WTC11 (cell line): ENCODE measurements around the gene ERC1. TPM values are rescaled to one million over a fixed set of nuclear protein-coding genes. Genes with fewer than 3 reads are reported as not detected.

ENCODE experiments used
- ATAC-seq: fragments of 200-7000 bp; cut with Tn5 transposase; 2 replicates; pipeline ENCODE4 v1.10.0; 2021; ENCODE audit warnings: mild to moderate bottlenecking, moderate library complexity
- CTCF ChIA-PET: fragments of 300-600 bp; sonication (Branson Sonifier 250); formaldehyde crosslinking; loops from one replicate; lab custom pipeline; 2021; ENCODE audit warnings: antibody characterized with exemption; lab: Charles Lee
- POLR2A ChIA-PET: fragments of 350-600 bp; sonication (Branson Sonifier 250); formaldehyde crosslinking; loops from one replicate; lab custom pipeline; 2021; ENCODE audit warnings: antibody characterized with exemption; lab: Charles Lee
- DNase-seq: peaks from one replicate; pipeline ENCODE4 v3.0.0; 2021; ENCODE audit warnings: low spot score
- H3K27ac Mint-ChIP-seq: 2 replicates; pipeline ENCODE4 v1.8.0; 2021; ENCODE audit warnings: mixed read lengths
- H3K27me3 Mint-ChIP-seq: 2 replicates; pipeline ENCODE4 v1.8.0; 2021; ENCODE audit warnings: low read depth, mild to moderate bottlenecking, moderate library complexity, mixed read lengths
- H3K36me3 Mint-ChIP-seq: 2 replicates; pipeline ENCODE4 v1.8.0; 2021; ENCODE audit warnings: mixed read lengths
- H3K4me1 Mint-ChIP-seq: 2 replicates; pipeline ENCODE4 v1.8.0; 2022; ENCODE audit warnings: mixed read lengths
- H3K4me3 Mint-ChIP-seq: 2 replicates; pipeline ENCODE4 v1.8.0; 2021; ENCODE audit warnings: mild to moderate bottlenecking, moderate library complexity, mixed read lengths
- H3K9me3 Mint-ChIP-seq: 2 replicates; pipeline ENCODE4 v1.8.0; 2021; ENCODE audit warnings: mixed read lengths
- AR ChIP-seq: fragments of 250-450 bp; sonication (Bioruptor Pico); IDR thresholded peaks from 2 replicates; pipeline ENCODE4 v1.9.0; 2021; ENCODE audit warnings: mild to moderate bottlenecking
- CREB1 ChIP-seq: sonication (generic); formaldehyde crosslinking; IDR thresholded peaks from 2 replicates; pipeline ENCODE4 v1.8.0; 2023; ENCODE audit warnings: mild to moderate bottlenecking, missing genetic modification reagents
- E2F5 ChIP-seq: sonication (generic); formaldehyde crosslinking; IDR thresholded peaks from 2 replicates; pipeline ENCODE4 v1.8.1; 2022; ENCODE audit warnings: mild to moderate bottlenecking, moderate library complexity, missing genetic modification reagents
- EMX1 ChIP-seq: fragments of 250-450 bp; sonication (Bioruptor Pico); IDR thresholded peaks from 2 replicates; pipeline ENCODE4 v1.8.0; 2021; ENCODE audit warnings: mild to moderate bottlenecking
- GTF2I ChIP-seq: fragments of 250-450 bp; sonication (Bioruptor Pico); conservative IDR thresholded peaks from 2 replicates; pipeline ENCODE4 v1.4.0; 2021; ENCODE audit warnings: mild to moderate bottlenecking
- HMGXB4 ChIP-seq: sonication (generic); formaldehyde crosslinking; IDR thresholded peaks from 2 replicates; pipeline ENCODE4 v1.8.1; 2023; ENCODE audit warnings: mild to moderate bottlenecking, moderate library complexity, missing genetic modification reagents
- IRF1 ChIP-seq: sonication (generic); formaldehyde crosslinking; IDR thresholded peaks from 2 replicates; pipeline ENCODE4 v1.8.0; 2023; ENCODE audit warnings: missing genetic modification reagents
- JAZF1 ChIP-seq: fragments of 250-450 bp; sonication (Bioruptor Pico); IDR thresholded peaks from 2 replicates; pipeline ENCODE4 v1.9.0; 2021; ENCODE audit warnings: moderate library complexity, mild to moderate bottlenecking, inconsistent platforms
- MXD4 ChIP-seq: fragments of 250-450 bp; sonication (Bioruptor Pico); IDR thresholded peaks from 2 replicates; pipeline ENCODE4 v1.8.0; 2021; ENCODE audit warnings: mild to moderate bottlenecking, moderate library complexity, borderline replicate concordance
- MYBL2 ChIP-seq: sonication (generic); formaldehyde crosslinking; IDR thresholded peaks from 2 replicates; pipeline ENCODE4 v1.8.1; 2023; ENCODE audit warnings: mild to moderate bottlenecking, moderate library complexity, missing genetic modification reagents
- NFATC4 ChIP-seq: fragments of 250-450 bp; sonication (Bioruptor Pico); IDR thresholded peaks from 2 replicates; pipeline ENCODE4 v1.9.0; 2021; ENCODE audit warnings: mild to moderate bottlenecking
- NFYB ChIP-seq: sonication (generic); formaldehyde crosslinking; conservative IDR thresholded peaks from 2 replicates; pipeline ENCODE4 v1.8.0; 2022; ENCODE audit warnings: low read depth, missing genetic modification reagents
- PRRX2 ChIP-seq: fragments of 250-450 bp; sonication (Bioruptor Pico); IDR thresholded peaks from 2 replicates; pipeline ENCODE4 v1.8.0; 2021; ENCODE audit warnings: mild to moderate bottlenecking
- RELA ChIP-seq: sonication (generic); formaldehyde crosslinking; IDR thresholded peaks from 2 replicates; pipeline ENCODE4 v1.8.1; 2022; ENCODE audit warnings: missing genetic modification reagents, mild to moderate bottlenecking, borderline replicate concordance
- SOX15 ChIP-seq: fragments of 250-450 bp; sonication (Bioruptor Pico); IDR thresholded peaks from 2 replicates; pipeline ENCODE4 v1.9.0; 2021; ENCODE audit warnings: mild to moderate bottlenecking
- SP1 ChIP-seq: sonication (generic); formaldehyde crosslinking; conservative IDR thresholded peaks from 2 replicates; pipeline ENCODE4 v1.8.1; 2022; ENCODE audit warnings: missing genetic modification reagents
- TCF7 ChIP-seq: sonication (generic); formaldehyde crosslinking; IDR thresholded peaks from 2 replicates; pipeline ENCODE4 v1.8.0; 2022; ENCODE audit warnings: mild to moderate bottlenecking, low read depth, missing genetic modification reagents, moderate library complexity
- ZNF121 ChIP-seq: sonication (generic); formaldehyde crosslinking; IDR thresholded peaks from 2 replicates; pipeline ENCODE4 v1.8.0; 2023; ENCODE audit warnings: missing genetic modification reagents
- ZNF232 ChIP-seq: sonication (generic); formaldehyde crosslinking; IDR thresholded peaks from 2 replicates; pipeline ENCODE4 v1.8.0; 2022; ENCODE audit warnings: mild to moderate bottlenecking, missing genetic modification reagents
- ZNF263 ChIP-seq: sonication (generic); formaldehyde crosslinking; IDR thresholded peaks from 2 replicates; pipeline ENCODE4 v1.8.1; 2022; ENCODE audit warnings: low read depth, mild to moderate bottlenecking, moderate library complexity, missing genetic modification reagents
- ZNF396 ChIP-seq: fragments of 250-450 bp; sonication (Bioruptor Pico); IDR thresholded peaks from 2 replicates; pipeline ENCODE4 v1.8.0; 2021; ENCODE audit warnings: mild to moderate bottlenecking, moderate library complexity, borderline replicate concordance
- ZNF425 ChIP-seq: fragments of 250-450 bp; sonication (Bioruptor Pico); conservative IDR thresholded peaks from 2 replicates; pipeline ENCODE4 v1.9.0; 2021; ENCODE audit warnings: mild to moderate bottlenecking
- total RNA-seq: library from RNA; stranded (reverse); gene quantifications from 3 replicates; pipeline ENCODE4 v1.2.3, GENCODE V29; 2021
- TF ChIP-seq, protein P1 (sequence below): sonication (generic); formaldehyde crosslinking; IDR thresholded peaks from 2 replicates; pipeline ENCODE4 v1.8.1; 2022; ENCODE audit warnings: missing genetic modification reagents, borderline replicate concordance
- TF ChIP-seq, protein P2 (sequence below): fragments of 250-450 bp; sonication (Bioruptor Pico); IDR thresholded peaks from 2 replicates; pipeline ENCODE4 v1.8.0; 2021; ENCODE audit warnings: mild to moderate bottlenecking

Gene ERC1
- total RNA-seq, 1 experiment from 2014 or later, result 47.5 TPM

DNA sequence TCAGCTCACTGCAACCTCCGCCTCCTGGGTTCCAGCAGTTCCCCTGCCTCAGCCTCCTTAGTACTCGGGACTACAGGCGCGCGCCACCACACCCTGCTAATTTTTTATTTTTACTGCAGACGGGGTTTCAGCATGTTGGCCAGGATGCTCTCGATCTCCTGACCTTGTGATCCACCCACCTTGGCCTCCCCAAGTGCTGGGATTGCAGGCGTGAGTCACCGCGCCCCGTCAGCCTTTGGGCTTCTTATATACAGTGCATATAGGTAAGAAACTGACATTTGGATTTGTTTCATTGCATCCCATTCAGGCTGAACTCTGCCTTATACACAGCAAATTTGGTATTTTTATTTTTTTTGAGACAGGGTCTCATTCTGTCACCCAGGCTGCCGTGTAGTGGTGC, 176.8 kb downstream of the ERC1 start (continued):
- TF ChIP-seq AR (CRISPR knock-in tag), result no peak
- TF ChIP-seq EMX1 (CRISPR knock-in tag), result no peak
- TF ChIP-seq SOX15 (CRISPR knock-in tag), result no peak
- TF ChIP-seq, protein P1, sequence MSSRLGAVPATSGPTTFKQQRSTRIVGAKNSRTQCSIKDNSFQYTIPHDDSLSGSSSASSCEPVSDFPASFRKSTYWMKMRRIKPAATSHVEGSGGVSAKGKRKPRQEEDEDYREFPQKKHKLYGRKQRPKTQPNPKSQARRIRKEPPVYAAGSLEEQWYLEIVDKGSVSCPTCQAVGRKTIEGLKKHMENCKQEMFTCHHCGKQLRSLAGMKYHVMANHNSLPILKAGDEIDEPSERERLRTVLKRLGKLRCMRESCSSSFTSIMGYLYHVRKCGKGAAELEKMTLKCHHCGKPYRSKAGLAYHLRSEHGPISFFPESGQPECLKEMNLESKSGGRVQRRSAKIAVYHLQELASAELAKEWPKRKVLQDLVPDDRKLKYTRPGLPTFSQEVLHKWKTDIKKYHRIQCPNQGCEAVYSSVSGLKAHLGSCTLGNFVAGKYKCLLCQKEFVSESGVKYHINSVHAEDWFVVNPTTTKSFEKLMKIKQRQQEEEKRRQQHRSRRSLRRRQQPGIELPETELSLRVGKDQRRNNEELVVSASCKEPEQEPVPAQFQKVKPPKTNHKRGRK (CRISPR knock-in tag), result no peak
- no peak for TF ChIP-seq IRF1
- TF ChIP-seq JAZF1 (CRISPR knock-in tag), result no peak
- TF ChIP-seq NFATC4 (CRISPR knock-in tag), result no peak
- no peak for TF ChIP-seq PRRX2 (CRISPR knock-in tag)
- TF ChIP-seq HMGXB4 (CRISPR knock-in tag), result no peak

- H3K4me3 Mint-ChIP-seq, result no peak overlapping the region
- POLR2A ChIA-PET, result no interaction called here
- peaks cover 9% of the 10 kb centered on the region for H3K4me1 Mint-ChIP-seq
- H3K27me3 Mint-ChIP-seq, result no peaks in the 10 kb centered on the region
- H3K27ac Mint-ChIP-seq, result no peak overlapping the region
- H3K36me3 Mint-ChIP-seq, result peaks cover 3% of the 10 kb centered on the region; the same call in 1 of the 2 replicates
- ATAC-seq (no peak), DNase-seq (no peak)
- TF ChIP-seq ZNF121 (CRISPR knock-in tag) (no peak), GTF2I (CRISPR knock-in tag) (no peak), ZNF232 (CRISPR knock-in tag) (no peak), NFATC4 (CRISPR knock-in tag) (no peak), SP1 (no peak), CREB1 (CRISPR knock-in tag) (no peak), MXD4 (CRISPR knock-in tag) (no peak), ZNF263 (no peak), RELA (no peak), MYBL2 (no peak), IRF1 (no peak), TCF7 (CRISPR knock-in tag) (no peak), ZNF396 (CRISPR knock-in tag) (no peak), E2F5 (CRISPR knock-in tag) (no peak), NFYB (CRISPR knock-in tag) (no peak), ZNF425 (CRISPR knock-in tag) (no peak)
- TF ChIP-seq, protein P2, sequence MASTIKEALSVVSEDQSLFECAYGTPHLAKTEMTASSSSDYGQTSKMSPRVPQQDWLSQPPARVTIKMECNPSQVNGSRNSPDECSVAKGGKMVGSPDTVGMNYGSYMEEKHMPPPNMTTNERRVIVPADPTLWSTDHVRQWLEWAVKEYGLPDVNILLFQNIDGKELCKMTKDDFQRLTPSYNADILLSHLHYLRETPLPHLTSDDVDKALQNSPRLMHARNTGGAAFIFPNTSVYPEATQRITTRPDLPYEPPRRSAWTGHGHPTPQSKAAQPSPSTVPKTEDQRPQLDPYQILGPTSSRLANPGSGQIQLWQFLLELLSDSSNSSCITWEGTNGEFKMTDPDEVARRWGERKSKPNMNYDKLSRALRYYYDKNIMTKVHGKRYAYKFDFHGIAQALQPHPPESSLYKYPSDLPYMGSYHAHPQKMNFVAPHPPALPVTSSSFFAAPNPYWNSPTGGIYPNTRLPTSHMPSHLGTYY (CRISPR knock-in tag), result no peak
- CTCF ChIA-PET, result interaction anchor here (1.6 to 2.3 kb wide), 2 partner anchors 52 kb away, joined by 5 to 13 read pairs; no protein-coding TSS in a partner anchor
- H3K9me3 Mint-ChIP-seq, result no peaks in the 10 kb centered on the region
Measured at GRCh38 chr12:1170411-1170810, 179.4 kb downstream of the ERC1 start.
